ENCODE data around the gene PDAP1.
A peak's percentile ranks its signal among the peaks of the same experiment; 100 is the strongest.
"Not testable (repeated sequence)": the region's sequence is repeated elsewhere in the genome, so short reads cannot be mapped to it uniquely, and the experiment has no call there.

The PDAP1 gene

DNA sequence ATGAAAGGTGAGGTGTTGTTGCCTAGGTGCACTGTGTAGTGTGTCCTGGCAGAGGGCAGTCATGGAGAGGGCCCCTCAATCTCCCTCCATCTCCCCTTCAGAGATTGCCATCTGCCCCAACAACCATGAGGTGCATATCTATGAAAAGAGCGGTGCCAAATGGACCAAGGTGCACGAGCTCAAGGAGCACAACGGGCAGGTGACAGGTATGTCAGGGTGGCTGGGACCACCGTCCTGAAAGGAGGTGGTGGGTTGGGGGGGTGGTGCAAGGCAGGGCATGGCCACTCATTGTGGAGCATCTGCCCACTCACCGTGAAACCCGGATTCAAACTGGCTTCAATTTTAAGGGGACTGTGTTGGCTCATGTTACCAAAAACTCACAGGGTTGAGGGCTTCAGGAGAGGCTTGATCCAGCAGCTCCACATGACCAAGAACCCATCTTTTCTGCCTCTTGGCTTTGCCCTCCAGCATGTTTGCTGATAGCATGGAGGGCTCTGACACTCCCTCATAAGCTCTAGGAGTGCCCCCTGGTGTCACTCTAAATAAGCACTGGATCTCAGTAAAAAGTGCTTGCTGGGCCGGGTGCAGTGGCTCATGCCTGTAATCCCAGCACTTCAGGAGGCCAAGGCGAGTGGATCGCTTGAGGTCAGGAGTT, 21.7 kb downstream of the PDAP1 start:
- Histone ChIP-seq H3K27ac (ENCODE audit: low read length) (no peak overlapping the region), H3K9me3 (ENCODE audit: control insufficient read depth in 2 of 2, low read length in 2 of 2) (no peaks in the 10 kb centered on the region), H3K27me3 (ENCODE audit: control insufficient read depth in 1 of 2, insufficient read depth in 2 of 2, low read length in 2 of 2) (no peaks in the 10 kb centered on the region), H3K4me3 (ENCODE audit: low read length in 2 of 2) (no peak overlapping the region), H3K36me3 (ENCODE audit: control insufficient read depth in 2 of 2, insufficient read depth in 2 of 2, low read length in 2 of 2) (peaks cover 8 to 15% of the 10 kb centered on the region in 2 donors), H3K9ac (ENCODE audit: low read length in 2 of 2) (no peak overlapping the region), H3K4me1 (ENCODE audit: control insufficient read depth, insufficient read depth, low read length) (no peaks in the 10 kb centered on the region)

DNA sequence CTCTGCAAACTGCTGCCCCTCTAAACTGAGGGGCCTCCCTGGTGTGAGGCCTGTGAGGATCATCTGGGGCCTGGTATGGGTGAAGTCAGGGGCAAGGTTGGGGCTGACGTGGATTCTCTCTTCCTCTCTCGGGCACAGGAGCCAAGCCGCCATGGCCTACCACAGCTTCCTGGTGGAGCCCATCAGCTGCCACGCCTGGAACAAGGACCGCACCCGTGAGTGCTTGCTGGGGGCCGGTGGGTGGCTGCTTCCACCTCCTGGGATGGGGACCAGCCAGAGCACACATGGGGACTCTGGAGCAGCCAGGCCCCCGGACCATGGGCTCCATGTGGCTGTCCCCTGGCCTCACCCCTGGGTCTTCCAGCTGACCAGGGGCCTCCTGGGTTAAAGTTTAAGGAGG, 22.8 kb downstream of the PDAP1 start:
- no peak overlapping the region for H3K27ac ChIP-seq (ENCODE audit: low read length)
- H3K27me3 ChIP-seq (ENCODE audit: control insufficient read depth in 1 of 2, insufficient read depth in 2 of 2, low read length in 2 of 2), result no peaks in the 10 kb centered on the region
- H3K9me3 ChIP-seq (ENCODE audit: control insufficient read depth in 2 of 2, low read length in 2 of 2), result no peaks in the 10 kb centered on the region
- H3K4me1 ChIP-seq (ENCODE audit: control insufficient read depth, insufficient read depth, low read length), result peaks cover 8% of the 10 kb centered on the region
- H3K9ac ChIP-seq (ENCODE audit: low read length in 2 of 2), result no peak overlapping the region
- no peak overlapping the region for H3K4me3 ChIP-seq (ENCODE audit: low read length in 2 of 2)
- H3K36me3 ChIP-seq (ENCODE audit: control insufficient read depth in 2 of 2, insufficient read depth in 2 of 2, low read length in 2 of 2), result peaks cover 8 to 11% of the 10 kb centered on the region in 2 donors

DNA sequence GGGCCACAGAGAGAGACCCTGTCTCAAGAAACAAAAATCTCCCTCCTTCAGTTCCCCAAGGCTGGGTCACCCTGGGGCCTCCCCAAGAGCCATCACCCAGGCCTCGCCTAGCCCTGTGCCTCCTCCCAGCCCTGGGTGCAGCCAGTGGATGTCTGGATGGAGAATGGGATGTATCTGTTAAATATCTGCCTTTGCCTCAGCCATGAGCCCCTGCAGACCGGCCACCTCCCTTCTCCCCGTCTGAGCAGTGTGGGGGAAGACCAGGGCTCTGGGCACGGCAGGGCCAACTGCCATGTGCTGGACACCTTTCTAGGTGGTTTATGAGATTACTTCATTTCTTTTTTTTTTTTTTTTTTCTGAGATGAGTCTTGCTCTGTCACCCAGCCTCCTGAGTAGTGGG, 23.9 kb downstream of the PDAP1 start:
- Histone ChIP-seq H3K4me3 (ENCODE audit: low read length in 2 of 2) (no peak overlapping the region), H3K36me3 (ENCODE audit: control insufficient read depth in 2 of 2, insufficient read depth in 2 of 2, low read length in 2 of 2) (peaks cover 6 to 8% of the 10 kb centered on the region in 2 donors), H3K4me1 (ENCODE audit: control insufficient read depth, insufficient read depth, low read length) (peaks cover 19% of the 10 kb centered on the region), H3K9ac (ENCODE audit: low read length in 2 of 2) (no peak overlapping the region), H3K27ac (ENCODE audit: low read length) (no peak overlapping the region), H3K27me3 (ENCODE audit: control insufficient read depth in 1 of 2, insufficient read depth in 2 of 2, low read length in 2 of 2) (no peaks in the 10 kb centered on the region), H3K9me3 (ENCODE audit: control insufficient read depth in 2 of 2, low read length in 2 of 2) (no peaks in the 10 kb centered on the region)

DNA sequence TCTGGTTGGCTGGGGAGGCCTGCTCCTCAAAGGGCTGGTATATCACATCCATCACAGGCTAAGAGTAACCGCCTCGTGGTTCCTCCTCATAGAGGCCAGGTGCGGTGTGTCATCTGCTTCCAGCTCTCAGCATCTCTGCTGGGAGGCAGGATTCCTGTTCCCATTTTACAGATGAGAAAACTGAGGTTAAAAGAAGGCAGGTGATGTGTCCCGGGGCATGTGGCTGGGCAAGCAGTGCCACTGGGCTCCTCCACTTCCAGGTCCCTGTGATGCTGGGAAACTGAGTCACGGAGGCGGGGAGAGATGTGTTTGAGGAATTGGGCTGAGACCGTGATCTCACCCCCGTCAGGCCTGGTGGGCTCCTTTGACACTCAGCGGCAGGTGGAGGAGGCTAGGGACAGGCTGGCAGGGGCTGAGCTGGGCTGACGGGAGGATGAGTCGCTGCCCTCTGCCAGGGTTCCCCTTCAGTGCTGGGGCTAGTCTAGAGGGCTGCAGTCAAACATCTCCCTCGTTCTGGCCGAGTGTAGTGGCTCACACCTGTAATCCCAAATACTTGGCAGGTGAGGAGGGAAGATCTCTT, 24.5 kb downstream of the PDAP1 start:
- Histone ChIP-seq H3K9me3 (ENCODE audit: control insufficient read depth in 2 of 2, low read length in 2 of 2) (no peaks in the 10 kb centered on the region), H3K27me3 (ENCODE audit: control insufficient read depth in 1 of 2, insufficient read depth in 2 of 2, low read length in 2 of 2) (no peaks in the 10 kb centered on the region), H3K27ac (ENCODE audit: low read length) (no peak overlapping the region), H3K4me1 (ENCODE audit: control insufficient read depth, insufficient read depth, low read length) (peaks cover 25% of the 10 kb centered on the region), H3K4me3 (ENCODE audit: low read length in 2 of 2) (no peak overlapping the region), H3K36me3 (ENCODE audit: control insufficient read depth in 2 of 2, insufficient read depth in 2 of 2, low read length in 2 of 2) (peaks cover 6 to 8% of the 10 kb centered on the region in 2 donors), H3K9ac (ENCODE audit: low read length in 2 of 2) (no peak overlapping the region)

DNA sequence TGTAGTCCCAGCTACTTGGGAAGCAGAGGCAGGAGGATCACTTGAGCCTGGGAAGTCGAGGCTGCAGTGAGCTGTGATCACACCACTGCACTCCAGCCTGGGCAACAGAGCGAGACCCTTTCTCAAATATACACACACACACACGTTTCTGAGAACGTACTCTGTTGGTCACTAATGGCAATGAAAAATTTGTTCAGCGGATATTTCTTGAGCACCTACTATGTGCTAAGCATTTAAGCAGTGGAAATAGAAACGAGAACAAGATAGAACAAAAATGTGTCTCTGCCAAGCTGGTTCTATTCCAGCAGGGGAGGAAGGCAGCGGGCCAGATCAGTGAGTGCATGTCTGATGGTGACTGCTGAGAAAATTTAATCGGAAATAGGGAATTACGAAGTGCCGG, 25.2 kb downstream of the PDAP1 start:
- Histone ChIP-seq H3K9me3 (ENCODE audit: control insufficient read depth in 2 of 2, low read length in 2 of 2) (no peaks in the 10 kb centered on the region), H3K36me3 (ENCODE audit: control insufficient read depth in 2 of 2, insufficient read depth in 2 of 2, low read length in 2 of 2) (peaks cover 6 to 8% of the 10 kb centered on the region in 2 donors), H3K4me3 (ENCODE audit: low read length in 2 of 2) (no peak overlapping the region), H3K27ac (ENCODE audit: low read length) (no peak overlapping the region), H3K9ac (ENCODE audit: low read length in 2 of 2) (no peak overlapping the region), H3K27me3 (ENCODE audit: control insufficient read depth in 1 of 2, insufficient read depth in 2 of 2, low read length in 2 of 2) (no peaks in the 10 kb centered on the region), H3K4me1 (ENCODE audit: control insufficient read depth, insufficient read depth, low read length) (peaks cover 26% of the 10 kb centered on the region)

DNA sequence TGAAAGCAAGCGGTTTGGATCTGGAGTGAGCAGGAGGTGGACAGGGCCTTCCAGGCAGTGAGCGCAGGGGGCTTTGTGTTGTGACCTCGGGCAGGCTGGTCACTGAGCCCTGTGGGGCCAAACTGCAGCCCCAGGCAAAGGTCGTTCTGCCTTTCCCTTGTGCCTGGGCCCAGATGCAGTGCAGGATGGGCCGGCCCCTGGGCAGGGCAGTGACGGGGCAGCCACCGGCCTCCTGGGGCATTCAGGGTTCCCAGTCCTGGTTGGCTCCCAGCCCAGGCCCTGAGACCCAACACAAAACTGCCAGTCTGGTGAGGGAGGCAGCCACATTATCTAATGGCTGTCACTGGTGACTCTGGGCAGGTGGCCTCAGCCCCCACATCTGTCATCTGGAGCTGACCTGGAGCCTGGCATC, 26.7 kb downstream of the PDAP1 start:
- Histone ChIP-seq H3K4me1 (ENCODE audit: control insufficient read depth, insufficient read depth, low read length) (peaks cover 26% of the 10 kb centered on the region), H3K27ac (ENCODE audit: low read length) (no peak overlapping the region), H3K27me3 (ENCODE audit: control insufficient read depth in 1 of 2, insufficient read depth in 2 of 2, low read length in 2 of 2) (no peaks in the 10 kb centered on the region), H3K9me3 (ENCODE audit: control insufficient read depth in 2 of 2, low read length in 2 of 2) (no peaks in the 10 kb centered on the region), H3K36me3 (ENCODE audit: control insufficient read depth in 2 of 2, insufficient read depth in 2 of 2, low read length in 2 of 2) (peaks cover 5 to 6% of the 10 kb centered on the region in 2 donors), H3K4me3 (ENCODE audit: low read length in 2 of 2) (no peak overlapping the region), H3K9ac (ENCODE audit: low read length in 2 of 2) (no peak overlapping the region)

DNA sequence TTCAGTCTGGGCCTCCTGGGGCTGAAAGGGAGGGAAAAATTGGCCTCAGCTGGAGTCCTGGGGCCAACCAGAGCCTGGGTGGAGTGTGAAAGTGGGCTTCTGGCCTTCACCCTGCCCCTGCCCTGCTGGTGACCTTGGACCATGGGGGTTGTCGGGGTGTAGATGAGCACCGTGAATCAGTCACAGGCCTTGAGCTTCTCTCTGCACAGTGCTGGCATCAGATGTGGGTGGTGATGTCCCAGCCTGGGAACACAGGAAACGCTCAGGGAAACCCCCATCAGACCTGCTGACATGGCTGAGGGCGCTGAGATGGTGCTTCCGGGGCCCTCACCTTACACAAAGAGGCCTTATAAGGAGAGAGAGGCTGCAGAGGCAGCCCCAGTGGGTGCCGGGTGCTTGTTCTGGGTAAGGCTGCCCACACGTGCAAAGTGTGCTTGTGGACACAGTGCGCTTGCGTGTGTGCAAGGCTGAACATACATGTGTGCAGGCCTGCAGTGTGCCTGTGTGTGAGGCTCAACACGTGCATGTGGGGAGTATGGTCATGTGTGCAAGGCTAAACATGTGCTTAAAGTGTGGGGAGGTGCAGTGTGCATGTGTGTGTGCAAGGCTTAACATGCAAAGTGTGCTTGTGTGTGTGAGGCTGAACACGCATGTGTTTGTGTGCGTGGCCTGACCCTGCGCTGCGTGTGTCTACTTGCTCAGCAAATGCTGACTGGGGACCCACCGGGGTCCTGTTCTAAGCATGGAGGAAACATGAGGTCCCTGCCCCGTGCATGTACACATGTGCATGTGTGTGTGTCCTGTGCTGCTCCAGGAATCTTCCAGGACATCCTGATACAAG, 27.4 kb downstream of the PDAP1 start:
- peak overlapping the region in 1 of 2 donors; percentile 52 for H3K4me3 ChIP-seq (ENCODE audit: low read length in 2 of 2)

DNA sequence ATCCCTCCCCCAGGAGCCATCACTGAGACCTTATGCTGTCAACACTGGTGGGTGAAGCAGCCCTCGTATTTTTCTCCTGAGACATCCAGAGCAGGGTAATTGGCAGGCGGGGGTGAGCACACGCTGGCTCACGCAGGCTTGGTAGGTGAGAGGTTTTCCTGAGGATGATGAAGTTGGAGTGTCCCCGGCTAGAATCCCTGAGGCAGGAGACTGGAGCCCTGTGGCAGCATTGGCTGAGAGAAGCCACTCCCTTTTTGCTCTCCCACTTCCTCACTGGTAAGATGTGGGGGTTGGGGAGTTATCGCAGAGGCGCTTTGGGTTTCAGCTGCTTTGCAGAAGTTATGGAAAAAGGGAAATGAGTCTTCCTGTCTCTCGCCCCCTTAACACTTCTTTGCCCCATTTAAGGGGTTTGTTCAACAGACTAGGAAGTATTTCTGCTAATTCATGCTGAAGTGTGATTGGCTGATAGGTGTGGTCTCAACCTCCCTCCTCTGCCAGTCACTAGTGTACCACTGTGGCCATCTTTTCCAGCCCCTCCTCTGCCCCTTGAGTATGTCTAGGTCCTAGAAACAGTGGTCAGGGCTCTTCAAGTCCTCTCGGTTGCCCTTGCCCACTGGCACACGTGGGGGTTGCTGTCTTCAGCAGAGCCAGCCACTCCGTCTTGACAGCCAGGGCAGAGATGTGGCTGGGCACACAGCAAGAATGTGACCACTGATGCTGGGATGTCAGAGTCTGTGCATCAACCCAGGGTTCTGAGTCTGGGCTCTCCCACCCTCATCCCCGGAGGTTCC, 28.2 kb downstream of the PDAP1 start:
- H3K36me3 ChIP-seq (ENCODE audit: control insufficient read depth in 2 of 2, insufficient read depth in 2 of 2, low read length in 2 of 2), result peaks cover 0 to 4% of the 10 kb centered on the region in 2 donors
- peak overlapping the region; percentile 76 for H3K27ac ChIP-seq (ENCODE audit: low read length)
- H3K4me3 ChIP-seq (ENCODE audit: low read length in 2 of 2), result peak overlapping the region in 1 of 2 donors; percentile 52
- H3K9ac ChIP-seq (ENCODE audit: low read length in 2 of 2), result peak overlapping the region; percentile 29 to 60
- no peaks in the 10 kb centered on the region for H3K27me3 ChIP-seq (ENCODE audit: control insufficient read depth in 1 of 2, insufficient read depth in 2 of 2, low read length in 2 of 2)
- H3K4me1 ChIP-seq (ENCODE audit: control insufficient read depth, insufficient read depth, low read length), result peaks cover 29% of the 10 kb centered on the region
- no peaks in the 10 kb centered on the region for H3K9me3 ChIP-seq (ENCODE audit: control insufficient read depth in 2 of 2, low read length in 2 of 2)

More for the DNA sequence above, 27.4 kb downstream of the PDAP1 start:
- H3K27ac ChIP-seq (ENCODE audit: low read length), result peak overlapping the region; percentile 76
- H3K9ac ChIP-seq (ENCODE audit: low read length in 2 of 2), result no peak overlapping the region
- no peaks in the 10 kb centered on the region for H3K9me3 ChIP-seq (ENCODE audit: control insufficient read depth in 2 of 2, low read length in 2 of 2)
- H3K4me1 ChIP-seq (ENCODE audit: control insufficient read depth, insufficient read depth, low read length), result peaks cover 29% of the 10 kb centered on the region
- H3K27me3 ChIP-seq (ENCODE audit: control insufficient read depth in 1 of 2, insufficient read depth in 2 of 2, low read length in 2 of 2), result no peaks in the 10 kb centered on the region
- H3K36me3 ChIP-seq (ENCODE audit: control insufficient read depth in 2 of 2, insufficient read depth in 2 of 2, low read length in 2 of 2), result peaks cover 0 to 4% of the 10 kb centered on the region in 2 donors

DNA sequence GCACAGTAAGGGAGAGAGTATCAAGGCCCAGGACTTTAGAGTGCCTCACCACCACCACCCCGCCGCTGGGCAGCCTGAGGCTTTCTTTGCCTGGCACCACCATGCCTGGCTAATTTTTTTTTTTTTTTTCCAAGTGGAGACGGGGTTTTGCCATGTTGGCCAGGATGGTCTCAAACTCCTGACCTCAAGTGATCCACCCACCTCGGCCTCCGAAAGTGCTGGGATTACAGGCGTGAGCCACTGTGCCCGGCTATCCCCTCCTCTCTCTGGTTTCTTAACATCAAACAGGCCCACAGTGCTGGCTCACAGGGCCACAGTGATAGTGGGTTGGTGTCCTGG, 28.7 kb downstream of the PDAP1 start:
- Histone ChIP-seq H3K4me1 (ENCODE audit: control insufficient read depth, insufficient read depth, low read length) (peaks cover 29% of the 10 kb centered on the region), H3K27ac (ENCODE audit: low read length) (peak overlapping the region; percentile 76), H3K9ac (ENCODE audit: low read length in 2 of 2) (peak overlapping the region; percentile 29 to 60), H3K4me3 (ENCODE audit: low read length in 2 of 2) (peak overlapping the region in 1 of 2 donors; percentile 52)
- H3K9me3 ChIP-seq (ENCODE audit: control insufficient read depth in 2 of 2, low read length in 2 of 2); H3K27me3 ChIP-seq (ENCODE audit: control insufficient read depth in 1 of 2, insufficient read depth in 2 of 2, low read length in 2 of 2); H3K36me3 ChIP-seq (ENCODE audit: control insufficient read depth in 2 of 2, insufficient read depth in 2 of 2, low read length in 2 of 2): not testable (repeated sequence)

DNA sequence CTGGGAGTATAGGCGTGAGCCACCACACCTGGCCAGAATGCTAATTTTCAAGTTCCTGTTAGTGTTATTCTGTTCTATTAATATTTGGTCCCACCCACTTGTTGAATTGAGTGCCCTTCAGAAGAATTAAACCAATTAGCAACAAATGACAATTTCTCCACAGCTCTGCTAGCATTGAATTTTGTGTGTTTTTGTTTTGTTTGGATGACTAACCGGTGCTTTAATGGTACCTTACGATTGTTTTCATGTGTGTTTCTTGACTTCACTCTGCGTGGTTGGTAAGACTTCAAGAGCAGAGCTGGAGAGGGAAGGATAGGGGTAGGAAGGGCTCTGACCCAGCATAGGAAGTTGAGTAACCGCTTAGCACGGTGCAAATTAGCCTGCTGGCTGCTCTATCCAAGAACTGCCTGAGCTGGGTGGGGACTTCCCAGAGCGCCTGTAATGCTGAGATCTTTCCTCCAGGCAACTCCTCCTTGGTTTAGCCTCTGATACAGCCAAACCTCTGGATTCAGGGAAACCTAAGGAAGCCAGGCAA, 29.3 kb downstream of the PDAP1 start:
- Histone ChIP-seq H3K36me3 (ENCODE audit: control insufficient read depth in 2 of 2, insufficient read depth in 2 of 2, low read length in 2 of 2) (peaks cover 0 to 4% of the 10 kb centered on the region in 2 donors), H3K9ac (ENCODE audit: low read length in 2 of 2) (peak overlapping the region; percentile 29 to 60), H3K27ac (ENCODE audit: low read length) (peak overlapping the region; percentile 76), H3K4me1 (ENCODE audit: control insufficient read depth, insufficient read depth, low read length) (peaks cover 32% of the 10 kb centered on the region), H3K9me3 (ENCODE audit: control insufficient read depth in 2 of 2, low read length in 2 of 2) (no peaks in the 10 kb centered on the region), H3K27me3 (ENCODE audit: control insufficient read depth in 1 of 2, insufficient read depth in 2 of 2, low read length in 2 of 2) (no peaks in the 10 kb centered on the region), H3K4me3 (ENCODE audit: low read length in 2 of 2) (peak overlapping the region in 1 of 2 donors; percentile 52)

Data from stomach smooth muscle (tissue), 2 donors.